ENCODE results near the gene TRNT1.

Gene TRNT1

GRCh38 chr3:3113042-3113709, 13.6 kb upstream of the TRNT1 start:
- DNase-seq = no peak

- no peak for DNase-seq
These were observed 9.1 kb upstream of the TRNT1 start for GRCh38 chr3:3117651-3118050.

- no peak for DNase-seq
These were observed 7.3 kb upstream of the TRNT1 start for GRCh38 chr3:3119393-3119851.

GRCh38 chr3:3125977-3126376, 763 bp upstream of the TRNT1 start:
- no peak for DNase-seq

GRCh38 chr3:3127432-3128010, 781 bp downstream of the TRNT1 start:
- peak; percentile 36 to 49 for DNase-seq

- no peak for DNase-seq
These were observed 2.8 kb downstream of the TRNT1 start for GRCh38 chr3:3129579-3129978.

GRCh38 chr3:3133500-3133899, 6.8 kb downstream of the TRNT1 start:
- DNase-seq = no peak

GRCh38 chr3:3134750-3135448, 8.2 kb downstream of the TRNT1 start:
- no peak for DNase-seq

- no peak for DNase-seq
These were observed 10.8 kb downstream of the TRNT1 start for GRCh38 chr3:3137526-3137925.

- DNase-seq = no peak
These were observed 15.2 kb downstream of the TRNT1 start for GRCh38 chr3:3141939-3142338.

- no peak for DNase-seq
These were observed 19.1 kb downstream of the TRNT1 start for GRCh38 chr3:3145831-3146230.

- DNase-seq = no peak
These were observed 22.8 kb downstream of the TRNT1 start for GRCh38 chr3:3149560-3149959.

GRCh38 chr3:3151513-3151912, 24.8 kb downstream of the TRNT1 start:
- DNase-seq = no peak

- DNase-seq = no peak
These were observed 28.3 kb downstream of the TRNT1 start for GRCh38 chr3:3154879-3155610.

- no peak for DNase-seq
These were observed 30.7 kb downstream of the TRNT1 start for GRCh38 chr3:3157484-3157883.

- no peak for DNase-seq
These were observed 34.1 kb downstream of the TRNT1 start for GRCh38 chr3:3160826-3161225.

GRCh38 chr3:3165241-3165640, 38.5 kb downstream of the TRNT1 start:
- DNase-seq = no peak

GRCh38 chr3:3165650-3166049, 38.9 kb downstream of the TRNT1 start:
- DNase-seq = no peak

GRCh38 chr3:3170998-3171397, 44.3 kb downstream of the TRNT1 start:
- peak; percentile 13 to 64 for DNase-seq

GRCh38 chr3:3172627-3173026, 45.9 kb downstream of the TRNT1 start:
- no peak for DNase-seq

- DNase-seq = no peak
These were observed 51.2 kb downstream of the TRNT1 start for GRCh38 chr3:3177861-3178497.

GRCh38 chr3:3178498-3179328, 52.0 kb downstream of the TRNT1 start:
- no peak for DNase-seq

All from CD4-positive, alpha-beta T cell treated with Interleukin-1 beta for 1 hour (primary cell).